ENCODE measurements around the gene PRR20C. TPM values are rescaled to one million over a fixed set of nuclear protein-coding genes. Genes with fewer than 3 reads are reported as not detected.
"Not testable (repeated sequence)": the region's sequence is repeated elsewhere in the genome, so short reads cannot be mapped to it uniquely, and the experiment has no call there.

The PRR20C gene
- not detected for polyA plus RNA-seq (2013, experiment 1 of 2)
- not detected for polyA plus RNA-seq (2013, experiment 2 of 2)

- not testable (repeated sequence) for H3K4me3 ChIP-seq (ENCODE audit: low read length); H3K9ac ChIP-seq (ENCODE audit: low read depth, low read length); H3K27ac ChIP-seq (ENCODE audit: low read depth, low read length); H3K9me3 ChIP-seq (ENCODE audit: insufficient read depth, low read depth, low read length); H3K27me3 ChIP-seq (ENCODE audit: insufficient read depth, low read length); H3K36me3 ChIP-seq (ENCODE audit: insufficient read depth, low read length); H3K4me1 ChIP-seq (ENCODE audit: insufficient read depth, low read length)
- WGBS: no CpG with 5 or more reads among the region's 22 CpGs
Measured at GRCh38 chr13:57153761-57154160, at the start of gene PRR20C. Gene PRR20C (plus strand): TSS chr13:57154061. CDS start chr13:57154448, 387 bp downstream.

DNA sequence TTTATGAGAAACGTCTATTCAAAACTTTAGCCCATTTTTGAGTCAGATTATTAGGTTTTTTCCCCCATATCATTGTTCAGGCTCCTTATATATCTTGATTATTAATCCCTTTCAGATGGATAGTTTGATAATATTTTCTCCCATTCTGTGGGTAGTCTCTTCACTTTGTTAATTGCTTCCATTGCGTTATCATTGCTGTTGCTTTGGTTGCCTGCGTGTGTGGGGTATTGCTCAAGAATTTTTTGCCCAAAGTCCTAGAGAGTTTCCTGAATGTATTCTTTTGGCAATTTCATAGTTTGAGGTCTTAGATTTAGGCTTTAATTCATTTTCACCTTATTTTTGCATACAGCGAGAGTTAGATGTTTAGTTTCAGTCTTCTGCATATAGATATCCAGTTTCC is 38.9 kb upstream of the PRR20C start:
- Histone ChIP-seq H3K4me1 (ENCODE audit: insufficient read depth, low read length) (no peaks in the 10 kb centered on the region), H3K36me3 (ENCODE audit: insufficient read depth, low read length) (no peaks in the 10 kb centered on the region), H3K4me3 (ENCODE audit: low read length) (no peak overlapping the region), H3K27me3 (ENCODE audit: insufficient read depth, low read length) (no peaks in the 10 kb centered on the region), H3K27ac (ENCODE audit: low read depth, low read length) (no peak overlapping the region), H3K9me3 (ENCODE audit: insufficient read depth, low read depth, low read length) (no peaks in the 10 kb centered on the region), H3K9ac (ENCODE audit: low read depth, low read length) (no peak overlapping the region)
- WGBS: 93% methylated on average over 2 of the region's 4 CpGs

DNA sequence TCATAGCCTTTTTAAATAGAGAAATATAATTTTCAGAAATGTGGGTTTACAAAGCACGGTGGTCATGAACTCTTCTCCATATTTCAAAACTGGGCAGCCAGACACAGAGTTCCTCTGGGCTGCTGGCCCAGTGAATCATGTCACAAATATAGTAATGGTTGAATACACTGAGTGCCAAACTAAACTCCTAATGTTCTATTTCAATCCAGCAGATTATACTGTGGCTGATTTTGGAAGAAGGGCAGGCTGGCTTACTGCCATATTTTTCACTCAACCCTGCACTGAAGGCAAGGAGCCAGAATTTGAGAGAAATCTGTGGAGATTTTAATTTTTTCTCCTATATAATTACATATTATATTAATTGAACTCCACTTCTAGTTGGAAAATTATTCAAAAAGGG is 30.2 kb upstream of the PRR20C start:
- Histone ChIP-seq H3K27ac (ENCODE audit: low read depth, low read length) (no peak overlapping the region), H3K9me3 (ENCODE audit: insufficient read depth, low read depth, low read length) (no peaks in the 10 kb centered on the region), H3K4me3 (ENCODE audit: low read length) (no peak overlapping the region), H3K4me1 (ENCODE audit: insufficient read depth, low read length) (no peaks in the 10 kb centered on the region), H3K27me3 (ENCODE audit: insufficient read depth, low read length) (no peaks in the 10 kb centered on the region), H3K9ac (ENCODE audit: low read depth, low read length) (no peak overlapping the region), H3K36me3 (ENCODE audit: insufficient read depth, low read length) (no peaks in the 10 kb centered on the region)
- WGBS: 100% methylated on average over 1 of the region's 1 CpG

DNA sequence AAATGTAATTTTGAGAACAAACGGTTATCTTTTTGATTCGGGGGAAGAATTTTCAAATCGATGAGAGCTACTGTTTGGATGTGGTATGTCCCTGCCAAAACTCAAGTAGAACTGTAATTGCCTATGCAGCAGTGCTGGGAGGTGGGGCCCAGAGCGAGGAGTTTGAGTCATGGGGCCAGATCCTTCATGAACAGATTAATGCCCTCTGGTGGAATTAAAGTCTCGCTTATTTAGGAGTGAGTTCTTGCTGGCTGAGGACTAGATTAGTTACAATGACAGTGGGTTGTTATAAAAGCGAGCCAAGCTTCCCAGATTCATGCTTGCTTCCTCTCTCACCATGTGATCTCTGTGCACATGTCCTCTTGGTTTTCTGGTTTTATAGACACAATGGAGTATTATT is 25.0 kb upstream of the PRR20C start:
- WGBS: 92% methylated on average over 6 of the region's 6 CpGs
- Histone ChIP-seq H3K27ac (ENCODE audit: low read depth, low read length) (no peak overlapping the region), H3K4me1 (ENCODE audit: insufficient read depth, low read length) (no peaks in the 10 kb centered on the region), H3K27me3 (ENCODE audit: insufficient read depth, low read length) (no peaks in the 10 kb centered on the region), H3K36me3 (ENCODE audit: insufficient read depth, low read length) (no peaks in the 10 kb centered on the region), H3K9ac (ENCODE audit: low read depth, low read length) (no peak overlapping the region), H3K9me3 (ENCODE audit: insufficient read depth, low read depth, low read length) (no peaks in the 10 kb centered on the region), H3K4me3 (ENCODE audit: low read length) (no peak overlapping the region)

- H3K36me3 ChIP-seq (ENCODE audit: insufficient read depth, low read length): no peaks in the 10 kb centered on the region
- WGBS: 91% methylated on average over 2 of the region's 2 CpGs
- H3K27me3 ChIP-seq (ENCODE audit: insufficient read depth, low read length): no peaks in the 10 kb centered on the region
- H3K27ac ChIP-seq (ENCODE audit: low read depth, low read length): no peak overlapping the region
- H3K9me3 ChIP-seq (ENCODE audit: insufficient read depth, low read depth, low read length): no peaks in the 10 kb centered on the region
- no peak overlapping the region for H3K9ac ChIP-seq (ENCODE audit: low read depth, low read length)
- H3K4me3 ChIP-seq (ENCODE audit: low read length): no peak overlapping the region
- no peaks in the 10 kb centered on the region for H3K4me1 ChIP-seq (ENCODE audit: insufficient read depth, low read length)
Measured at GRCh38 chr13:57136093-57136492, 17.8 kb upstream of the PRR20C start.

- 100% methylated on average over 2 of the region's 4 CpGs for WGBS
- Histone ChIP-seq H3K4me3 (ENCODE audit: low read length) (no peak overlapping the region), H3K9ac (ENCODE audit: low read depth, low read length) (no peak overlapping the region), H3K4me1 (ENCODE audit: insufficient read depth, low read length) (no peaks in the 10 kb centered on the region), H3K36me3 (ENCODE audit: insufficient read depth, low read length) (no peaks in the 10 kb centered on the region), H3K27ac (ENCODE audit: low read depth, low read length) (no peak overlapping the region), H3K27me3 (ENCODE audit: insufficient read depth, low read length) (no peaks in the 10 kb centered on the region), H3K9me3 (ENCODE audit: insufficient read depth, low read depth, low read length) (no peaks in the 10 kb centered on the region)
Measured at GRCh38 chr13:57137585-57137984, 16.3 kb upstream of the PRR20C start.

GRCh38 chr13:57138988-57139387 is 14.9 kb upstream of the PRR20C start:
- H3K27me3 ChIP-seq (ENCODE audit: insufficient read depth, low read length): no peaks in the 10 kb centered on the region
- H3K4me1 ChIP-seq (ENCODE audit: insufficient read depth, low read length): no peaks in the 10 kb centered on the region
- no peaks in the 10 kb centered on the region for H3K9me3 ChIP-seq (ENCODE audit: insufficient read depth, low read depth, low read length)
- H3K27ac ChIP-seq (ENCODE audit: low read depth, low read length): no peak overlapping the region
- 97% methylated on average over 2 of the region's 5 CpGs for WGBS
- no peaks in the 10 kb centered on the region for H3K36me3 ChIP-seq (ENCODE audit: insufficient read depth, low read length)
- no peak overlapping the region for H3K4me3 ChIP-seq (ENCODE audit: low read length)
- H3K9ac ChIP-seq (ENCODE audit: low read depth, low read length): no peak overlapping the region

DNA sequence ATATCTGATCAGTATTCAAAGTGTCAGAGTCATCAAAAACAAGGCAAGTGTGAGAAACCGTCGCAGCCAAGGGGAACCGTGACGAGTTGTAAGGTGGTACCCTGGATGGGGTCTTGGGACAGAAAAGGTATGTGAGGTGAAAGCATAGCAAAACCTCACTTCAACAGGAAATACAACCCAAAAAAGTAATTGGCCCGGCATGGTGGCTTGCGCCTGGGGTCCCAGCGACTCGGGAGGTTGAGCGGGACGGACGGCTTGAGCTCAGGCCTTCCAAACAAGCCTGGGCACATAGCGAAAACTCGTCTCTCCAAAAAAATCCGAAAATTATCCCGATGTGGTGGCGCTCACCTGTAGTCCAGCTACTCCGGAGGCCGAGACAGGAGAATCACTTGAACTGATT is 14.1 kb upstream of the PRR20C start:
- WGBS: 89% methylated on average over 13 of the region's 18 CpGs
- H3K4me3 ChIP-seq (ENCODE audit: low read length): not testable (repeated sequence)

GRCh38 chr13:57140235-57140968 is 13.5 kb upstream of the PRR20C start, which contains the start of gene PRR20A:
Gene PRR20A (plus strand): TSS chr13:57140918. CDS start chr13:57141305, 387 bp downstream.
- H3K9ac ChIP-seq (ENCODE audit: low read depth, low read length); H3K36me3 ChIP-seq (ENCODE audit: insufficient read depth, low read length); H3K27me3 ChIP-seq (ENCODE audit: insufficient read depth, low read length); H3K9me3 ChIP-seq (ENCODE audit: insufficient read depth, low read depth, low read length); H3K4me3 ChIP-seq (ENCODE audit: low read length); H3K27ac ChIP-seq (ENCODE audit: low read depth, low read length); H3K4me1 ChIP-seq (ENCODE audit: insufficient read depth, low read length): not testable (repeated sequence)
- WGBS: 92% methylated on average over 10 of the region's 34 CpGs

More for the DNA sequence above, 14.1 kb upstream of the PRR20C start:
- not testable (repeated sequence) for H3K36me3 ChIP-seq (ENCODE audit: insufficient read depth, low read length); H3K9me3 ChIP-seq (ENCODE audit: insufficient read depth, low read depth, low read length); H3K27me3 ChIP-seq (ENCODE audit: insufficient read depth, low read length); H3K4me1 ChIP-seq (ENCODE audit: insufficient read depth, low read length); H3K9ac ChIP-seq (ENCODE audit: low read depth, low read length); H3K27ac ChIP-seq (ENCODE audit: low read depth, low read length)

- WGBS: no CpG with 5 or more reads among the region's 22 CpGs
- not testable (repeated sequence) for H3K4me3 ChIP-seq (ENCODE audit: low read length); H3K36me3 ChIP-seq (ENCODE audit: insufficient read depth, low read length); H3K9me3 ChIP-seq (ENCODE audit: insufficient read depth, low read depth, low read length); H3K27me3 ChIP-seq (ENCODE audit: insufficient read depth, low read length); H3K4me1 ChIP-seq (ENCODE audit: insufficient read depth, low read length); H3K9ac ChIP-seq (ENCODE audit: low read depth, low read length); H3K27ac ChIP-seq (ENCODE audit: low read depth, low read length)
Measured at GRCh38 chr13:57147188-57147587, 6.7 kb upstream of the PRR20C start, which contains the start of gene PRR20B. Gene PRR20B (plus strand): TSS chr13:57147488. CDS start chr13:57147875, 387 bp downstream.

GRCh38 chr13:57148106-57148505 is 5.8 kb upstream of the PRR20C start:
- H3K27ac ChIP-seq (ENCODE audit: low read depth, low read length); H3K27me3 ChIP-seq (ENCODE audit: insufficient read depth, low read length); H3K4me1 ChIP-seq (ENCODE audit: insufficient read depth, low read length); H3K9ac ChIP-seq (ENCODE audit: low read depth, low read length); H3K9me3 ChIP-seq (ENCODE audit: insufficient read depth, low read depth, low read length); H3K4me3 ChIP-seq (ENCODE audit: low read length); H3K36me3 ChIP-seq (ENCODE audit: insufficient read depth, low read length): not testable (repeated sequence)
- 99% methylated on average over 6 of the region's 14 CpGs for WGBS

DNA sequence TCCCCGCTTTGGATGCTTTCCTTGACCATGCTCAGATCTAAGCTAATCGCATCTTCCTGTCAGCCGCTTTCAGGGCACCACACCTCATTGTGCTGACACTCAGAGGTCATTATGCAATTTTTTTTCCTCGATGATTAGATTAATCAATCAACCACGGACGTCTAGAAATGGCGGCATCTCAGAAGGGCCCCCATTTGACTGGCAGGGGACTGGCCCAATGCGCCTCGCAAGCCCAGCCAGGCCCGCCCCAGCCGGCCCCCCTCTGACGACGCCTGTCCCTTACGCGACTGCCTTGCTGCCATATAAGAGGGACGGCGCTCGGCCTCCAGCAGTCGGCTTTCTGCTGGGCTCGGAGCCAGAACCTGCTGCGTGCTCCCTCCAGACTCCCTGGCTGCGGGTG is 6.5 kb downstream of the PRR20C start, which contains the start of gene PRR20D:
Gene PRR20D, plus strand, starts transcription at position 301 of the 400 bp plus-strand sequence. CDS start 387 bp downstream, outside the sequence.
- WGBS: no CpG with 5 or more reads among the region's 22 CpGs
- H3K27me3 ChIP-seq (ENCODE audit: insufficient read depth, low read length); H3K36me3 ChIP-seq (ENCODE audit: insufficient read depth, low read length); H3K9me3 ChIP-seq (ENCODE audit: insufficient read depth, low read depth, low read length); H3K9ac ChIP-seq (ENCODE audit: low read depth, low read length); H3K4me1 ChIP-seq (ENCODE audit: insufficient read depth, low read length); H3K27ac ChIP-seq (ENCODE audit: low read depth, low read length); H3K4me3 ChIP-seq (ENCODE audit: low read length): not testable (repeated sequence)

All from HUES64 (cell line).